AG04450 (cell line): ENCODE results near the gene FBXO47. TPM values are rescaled to one million over a fixed set of nuclear protein-coding genes. Genes with fewer than 3 reads are reported as not detected.

Experiments used
- CTCF ChIA-PET: fragments of 300-600, 350-600 bp; formaldehyde crosslinking; extraction: SDS; loops from one replicate; lab custom pipeline; 2022; ENCODE audit warnings: antibody characterized with exemption, inconsistent platforms; lab: Charles Lee
- POLR2A ChIA-PET: fragments of 350-600 bp; formaldehyde crosslinking; extraction: SDS; loops from one replicate; lab custom pipeline; 2021; ENCODE audit warnings: antibody characterized with exemption, inconsistent platforms; lab: Yijun Ruan, JAX
- DNase-seq: peaks from one replicate; pipeline ENCODE4 v3.0.0-alpha.2; 2011; ENCODE audit warnings: low read depth, low spot score
- H3K27ac ChIP-seq: one replicate; pipeline ENCODE4 v1.5.1; 2012; ENCODE audit warnings: low read depth, low read length, control low read depth
- H3K27me3 ChIP-seq: one replicate; pipeline ENCODE4 v1.6.0; 2012; ENCODE audit warnings: low read length; ENCODE audit not compliant: control insufficient read depth, insufficient read depth
- H3K4me3 ChIP-seq: 2 replicates; pipeline ENCODE4 v1.5.1; 2011; ENCODE audit warnings: mild to moderate bottlenecking, low read depth, low read length, control low read depth
- H3K9me3 ChIP-seq: 2 replicates; pipeline ENCODE4 v1.5.1; 2012; ENCODE audit warnings: low read length; ENCODE audit not compliant: control insufficient read depth, insufficient read depth
- polyA plus RNA-seq: library from polyadenylated mRNA; depleted of rRNA; stranded (reverse); fragments of >200 nt; gene quantifications from 2 replicates; pipeline ENCODE4 v1.2.3, GENCODE V29; 2011
- TF ChIP-seq, protein P1 (sequence below): IDR thresholded peaks from 2 replicates; pipeline ENCODE4 v1.5.1; 2011; ENCODE audit warnings: low read depth, low read length, control low read depth, inconsistent platforms

FBXO47 gene
- polyA plus RNA-seq, 1 experiment, result not detected

DNA sequence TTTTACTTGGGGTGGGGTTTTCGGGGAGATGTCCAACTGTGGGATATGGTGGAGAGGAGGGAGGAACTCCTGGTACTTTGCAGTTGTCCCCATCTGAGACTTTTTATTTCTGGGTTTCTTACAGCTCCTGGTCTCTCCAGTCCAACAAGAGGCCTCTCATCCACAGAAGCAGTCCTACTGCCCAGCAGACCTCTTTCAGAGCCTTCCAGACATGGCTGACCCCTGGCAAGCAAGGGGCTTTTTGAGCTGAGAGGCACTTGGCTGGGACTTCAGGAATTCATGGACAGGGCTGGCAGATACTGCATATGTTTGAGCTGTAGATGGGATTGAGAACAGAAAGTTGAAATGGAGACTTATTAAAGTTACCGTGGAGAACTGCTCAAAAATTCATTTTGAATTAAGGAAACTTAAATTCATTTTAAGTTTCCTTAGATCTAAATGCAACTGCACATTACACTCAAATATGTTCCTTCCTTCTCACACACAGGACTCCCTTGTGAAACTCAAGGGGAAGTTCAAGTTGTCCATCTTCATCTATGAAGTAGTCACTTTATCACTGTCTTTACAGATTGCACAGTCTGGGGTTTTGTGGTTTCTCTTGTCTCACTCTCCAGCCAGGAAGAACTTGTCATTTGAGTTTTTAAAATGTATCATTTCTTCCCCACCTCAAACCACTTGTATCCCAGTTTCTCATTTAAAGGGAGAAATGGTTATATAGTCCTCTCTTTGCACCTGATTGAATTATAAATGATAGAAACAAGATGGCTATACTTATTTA lies 40.7 kb downstream of the FBXO47 start:
- Histone ChIP-seq H3K27me3 (no peaks in the 10 kb centered on the region), H3K27ac (peak overlapping the region; percentile 32), H3K4me3 (peak overlapping the region; percentile 61), H3K9me3 (no peaks in the 10 kb centered on the region; the same call in 1 of the 2 replicates)
- DNase-seq, result no peak
- ChIA-PET CTCF (interaction anchor here (1.4 to 1.6 kb wide), 4 partner anchors 25 to 248 kb away, joined by 4 to 10 read pairs (median 6); no protein-coding TSS in a partner anchor), POLR2A (interaction anchor here (1.1 kb wide), 1 partner anchor 10 kb away, joined by 3 read pairs; no protein-coding TSS in a partner anchor)
- TF ChIP-seq, protein P1, sequence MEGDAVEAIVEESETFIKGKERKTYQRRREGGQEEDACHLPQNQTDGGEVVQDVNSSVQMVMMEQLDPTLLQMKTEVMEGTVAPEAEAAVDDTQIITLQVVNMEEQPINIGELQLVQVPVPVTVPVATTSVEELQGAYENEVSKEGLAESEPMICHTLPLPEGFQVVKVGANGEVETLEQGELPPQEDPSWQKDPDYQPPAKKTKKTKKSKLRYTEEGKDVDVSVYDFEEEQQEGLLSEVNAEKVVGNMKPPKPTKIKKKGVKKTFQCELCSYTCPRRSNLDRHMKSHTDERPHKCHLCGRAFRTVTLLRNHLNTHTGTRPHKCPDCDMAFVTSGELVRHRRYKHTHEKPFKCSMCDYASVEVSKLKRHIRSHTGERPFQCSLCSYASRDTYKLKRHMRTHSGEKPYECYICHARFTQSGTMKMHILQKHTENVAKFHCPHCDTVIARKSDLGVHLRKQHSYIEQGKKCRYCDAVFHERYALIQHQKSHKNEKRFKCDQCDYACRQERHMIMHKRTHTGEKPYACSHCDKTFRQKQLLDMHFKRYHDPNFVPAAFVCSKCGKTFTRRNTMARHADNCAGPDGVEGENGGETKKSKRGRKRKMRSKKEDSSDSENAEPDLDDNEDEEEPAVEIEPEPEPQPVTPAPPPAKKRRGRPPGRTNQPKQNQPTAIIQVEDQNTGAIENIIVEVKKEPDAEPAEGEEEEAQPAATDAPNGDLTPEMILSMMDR, result no peak

DNA sequence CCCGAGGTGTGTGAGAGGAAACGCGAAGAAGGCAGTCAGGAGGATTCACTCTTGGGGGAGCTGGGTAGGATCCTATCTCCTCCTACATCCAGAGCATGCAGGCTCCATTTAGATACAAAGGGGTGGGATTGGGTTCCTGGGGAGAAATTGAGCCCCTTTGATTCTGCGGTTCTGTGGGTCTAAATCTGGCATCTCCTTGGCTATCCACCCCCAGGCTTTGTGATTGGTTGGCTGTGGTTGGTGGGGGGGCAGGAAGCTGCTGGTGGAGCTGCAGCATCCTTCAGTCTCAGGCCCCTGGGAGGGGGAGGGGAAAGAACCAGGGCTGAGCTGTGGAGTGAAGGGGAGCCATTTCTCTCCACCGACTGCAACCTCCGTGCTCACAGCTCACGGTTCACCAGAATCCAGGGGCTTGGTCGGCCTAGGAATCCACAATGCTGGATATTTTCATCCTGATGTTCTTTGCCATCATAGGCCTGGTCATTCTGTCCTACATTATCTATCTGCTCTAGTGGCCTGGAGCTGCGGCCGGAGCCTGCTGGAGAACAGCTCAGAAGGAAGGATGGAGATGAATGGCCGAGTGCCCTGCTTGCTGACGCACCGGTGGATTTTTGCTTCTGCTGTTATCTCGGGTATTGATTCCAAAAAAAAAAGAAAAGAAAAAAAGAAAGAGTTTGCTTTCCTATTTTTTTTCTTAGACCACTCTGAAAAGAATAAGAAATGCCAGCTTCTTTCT lies 41.8 kb downstream of the FBXO47 start, which contains the start of gene LASP1NB:
LASP1NB (plus strand) TSS at position 352 of the 733 bp plus-strand sequence.
- TF ChIP-seq, protein P1, result no peak
- ChIA-PET POLR2A (interaction anchor here (0.6 to 1.2 kb wide), 7 partner anchors 12 to 72 kb away, joined by 3 to 9 read pairs (median 4); partner anchors contain the start of gene RPL23), CTCF (interaction anchor here (1.4 to 1.6 kb wide), 5 partner anchors 24 to 249 kb away, joined by 4 to 10 read pairs (median 7); no protein-coding TSS in a partner anchor)
- peak within 1 kb of the TSS; percentile 61 for H3K4me3 ChIP-seq
- peak within 1 kb of the TSS; percentile 69 for H3K27ac ChIP-seq
- no peaks in the 10 kb centered on the region; the same call in 1 of the 2 replicates for H3K9me3 ChIP-seq
- DNase-seq, result no peak
- no peaks in the 10 kb centered on the region for H3K27me3 ChIP-seq

DNA sequence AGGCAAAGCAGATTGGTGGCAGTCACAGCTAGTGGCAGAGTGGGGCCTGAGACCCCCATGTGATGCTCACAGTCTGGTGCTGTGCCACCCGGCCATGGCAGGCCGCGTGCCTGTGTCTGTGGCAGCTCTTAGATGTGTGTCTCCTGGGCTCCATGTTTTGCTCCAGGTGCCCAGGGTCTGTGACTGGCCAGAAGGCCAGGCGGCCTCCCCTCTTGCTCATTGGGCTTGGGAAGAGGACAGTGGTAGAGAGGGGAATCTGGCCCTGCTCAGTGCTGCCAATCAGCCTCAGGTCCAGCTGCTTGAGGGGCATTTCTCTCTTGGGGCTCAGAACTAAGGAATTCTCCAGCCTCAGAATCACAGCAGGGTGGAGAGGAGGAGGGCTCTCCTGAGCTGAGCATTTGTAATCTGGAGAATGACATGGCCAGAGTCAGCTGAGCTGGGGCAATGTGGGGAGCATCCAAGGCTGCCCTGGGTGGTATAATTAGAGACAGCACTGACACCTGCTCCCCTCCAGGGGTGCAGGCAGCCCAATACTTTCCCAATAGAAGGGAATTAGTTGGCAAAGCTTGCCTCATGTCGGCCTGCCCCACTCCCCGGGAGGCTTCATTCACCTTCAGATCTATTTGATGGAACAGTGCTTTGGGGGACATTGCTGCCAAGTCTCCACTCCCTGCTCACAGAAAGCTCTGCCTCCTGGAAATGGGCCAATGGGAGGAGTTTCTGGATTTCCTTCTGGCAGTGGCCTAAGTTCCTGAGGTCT lies 44.5 kb downstream of the FBXO47 start:
- H3K9me3 ChIP-seq, result no peaks in the 10 kb centered on the region
- no peaks in the 10 kb centered on the region for H3K27me3 ChIP-seq
- ChIA-PET CTCF (interaction anchor here (1.2 to 1.9 kb wide), 3 partner anchors 60 to 242 kb away, joined by 3 to 19 read pairs (median 6); no protein-coding TSS in a partner anchor), POLR2A (interaction anchor here (0.5 to 2.0 kb wide), 6 partner anchors 10 to 221 kb away, joined by 3 to 5 read pairs (median 3); partner anchors contain the start of gene LASP1)
- peak overlapping the region; percentile 39 for H3K27ac ChIP-seq
- H3K4me3 ChIP-seq, result no peak overlapping the region
- DNase-seq, result no peak
- TF ChIP-seq, protein P1, result no peak

DNA sequence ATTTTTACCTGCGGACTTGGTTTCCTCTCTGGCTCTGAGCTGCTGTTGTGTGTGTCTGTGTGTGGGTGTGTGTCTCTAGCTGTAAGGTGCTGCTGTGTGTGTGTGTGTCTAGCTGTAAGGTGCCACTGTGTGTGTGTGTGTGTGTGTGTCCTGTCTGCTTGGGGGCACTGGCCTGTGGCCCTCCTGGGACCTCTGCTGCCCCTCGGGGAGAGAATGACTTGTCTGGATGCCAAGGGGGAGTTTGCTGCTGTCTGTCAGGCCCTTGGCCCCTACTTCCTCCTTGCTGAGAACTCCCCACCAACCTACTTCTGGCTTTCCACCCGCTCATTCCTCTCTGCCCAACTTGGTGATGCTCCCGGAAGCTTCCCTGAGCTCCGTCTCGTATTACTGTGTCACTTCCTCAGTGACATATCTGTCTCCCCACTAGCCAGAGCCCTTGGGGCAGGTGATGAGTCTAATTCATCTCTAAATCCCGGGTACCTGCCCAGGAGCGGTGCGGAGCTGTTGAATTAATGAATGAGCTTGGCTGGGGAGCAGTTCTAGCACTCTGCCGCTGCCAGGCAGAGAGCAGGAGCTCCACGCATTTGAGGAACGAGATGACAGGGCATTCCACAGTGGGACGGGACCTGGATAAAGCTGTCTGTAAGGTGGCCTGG lies 45.3 kb downstream of the FBXO47 start:
- no peaks in the 10 kb centered on the region for H3K9me3 ChIP-seq
- H3K27ac ChIP-seq, result no peak overlapping the region
- DNase-seq, result no peak
- ChIA-PET POLR2A (interaction anchor here (0.8 to 2.0 kb wide), 3 partner anchors 28 to 222 kb away, joined by 3 to 5 read pairs (median 3); partner anchors contain the start of gene LASP1), CTCF (interaction anchor here (1.2 to 1.9 kb wide), 3 partner anchors 61 to 243 kb away, joined by 3 to 19 read pairs (median 6); no protein-coding TSS in a partner anchor)
- TF ChIP-seq, protein P1, result no peak
- H3K4me3 ChIP-seq, result no peak overlapping the region
- H3K27me3 ChIP-seq, result no peaks in the 10 kb centered on the region
